ENCODE measurements around the gene OPCML.

DNA sequence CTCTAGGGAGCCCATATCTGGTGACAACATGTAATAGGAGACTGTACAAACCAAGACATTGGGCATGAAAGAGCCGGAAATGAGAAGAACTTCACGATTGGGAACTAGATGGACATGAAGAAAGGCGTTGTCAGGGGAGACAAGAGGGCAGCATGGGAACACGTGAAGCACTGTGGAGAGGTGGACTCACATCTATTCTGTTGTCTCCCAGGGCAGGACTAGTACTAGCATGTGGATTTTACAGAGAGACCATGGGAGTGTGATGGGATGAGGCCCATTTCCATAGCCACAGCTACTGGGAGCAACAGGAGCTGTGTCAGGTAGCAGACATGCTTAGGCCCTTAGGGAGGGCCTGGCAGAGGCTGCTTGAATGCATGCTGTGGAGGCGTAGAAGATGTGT, 333.9 kb downstream of the OPCML start:
- TF ChIP-seq, protein P1, sequence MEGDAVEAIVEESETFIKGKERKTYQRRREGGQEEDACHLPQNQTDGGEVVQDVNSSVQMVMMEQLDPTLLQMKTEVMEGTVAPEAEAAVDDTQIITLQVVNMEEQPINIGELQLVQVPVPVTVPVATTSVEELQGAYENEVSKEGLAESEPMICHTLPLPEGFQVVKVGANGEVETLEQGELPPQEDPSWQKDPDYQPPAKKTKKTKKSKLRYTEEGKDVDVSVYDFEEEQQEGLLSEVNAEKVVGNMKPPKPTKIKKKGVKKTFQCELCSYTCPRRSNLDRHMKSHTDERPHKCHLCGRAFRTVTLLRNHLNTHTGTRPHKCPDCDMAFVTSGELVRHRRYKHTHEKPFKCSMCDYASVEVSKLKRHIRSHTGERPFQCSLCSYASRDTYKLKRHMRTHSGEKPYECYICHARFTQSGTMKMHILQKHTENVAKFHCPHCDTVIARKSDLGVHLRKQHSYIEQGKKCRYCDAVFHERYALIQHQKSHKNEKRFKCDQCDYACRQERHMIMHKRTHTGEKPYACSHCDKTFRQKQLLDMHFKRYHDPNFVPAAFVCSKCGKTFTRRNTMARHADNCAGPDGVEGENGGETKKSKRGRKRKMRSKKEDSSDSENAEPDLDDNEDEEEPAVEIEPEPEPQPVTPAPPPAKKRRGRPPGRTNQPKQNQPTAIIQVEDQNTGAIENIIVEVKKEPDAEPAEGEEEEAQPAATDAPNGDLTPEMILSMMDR (IDR thresholded peaks at IDR 0.05; ENCODE audit: low read depth, low read length, poor library complexity, severe bottlenecking) = no peak
- TF ChIP-seq EZH2phosphoT487 (IDR thresholded peaks at IDR 0.05; ENCODE audit: borderline replicate concordance, low read length) = no peak

Data from DOHH2 (cell line).